ENCODE results near the gene CHRNB4. TPM values are rescaled to one million over a fixed set of nuclear protein-coding genes. Genes with fewer than 3 reads are reported as not detected.

The CHRNB4 gene
- total RNA-seq, 2 donors from 2014 or later = 0.22 to 0.70 TPM

DNA sequence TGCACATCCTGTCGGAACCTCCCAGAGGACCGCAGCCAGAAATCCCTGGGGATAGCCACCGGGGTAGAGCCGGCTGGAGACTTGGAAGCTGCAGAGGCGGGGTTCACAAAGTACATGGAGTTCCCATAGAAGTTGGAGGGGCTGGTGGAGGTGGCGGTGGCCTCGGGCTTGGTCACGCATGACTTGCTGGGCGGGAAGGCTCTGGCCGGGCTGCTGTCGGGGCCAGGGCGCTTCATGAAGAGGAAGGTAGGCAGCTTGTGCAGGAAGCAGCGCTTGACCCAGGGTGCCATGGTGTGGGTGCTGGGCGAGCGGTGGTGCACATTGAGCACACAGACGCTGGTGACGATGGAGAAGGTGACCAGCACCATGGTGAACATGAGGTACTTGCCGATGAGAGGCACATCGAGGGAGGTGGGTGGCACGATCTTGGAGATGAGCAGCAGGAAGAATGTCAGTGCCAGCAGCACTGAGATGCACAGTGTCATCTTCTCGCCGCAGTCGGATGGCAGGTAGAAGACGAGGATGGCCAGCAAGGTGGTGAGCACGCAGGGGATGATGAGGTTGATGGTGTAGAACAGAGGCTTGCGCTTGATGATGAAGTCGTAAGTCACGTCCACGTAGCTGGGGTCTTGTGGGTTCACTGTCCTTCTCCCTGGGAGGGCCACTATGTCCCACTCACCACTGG is 11.8 kb downstream of the CHRNB4 start:
- peaks cover 15% of the 10 kb centered on the region for H3K9me3 Mint-ChIP-seq
- no peak overlapping the region for H3K27ac Mint-ChIP-seq
- TF ChIP-seq, protein P1, sequence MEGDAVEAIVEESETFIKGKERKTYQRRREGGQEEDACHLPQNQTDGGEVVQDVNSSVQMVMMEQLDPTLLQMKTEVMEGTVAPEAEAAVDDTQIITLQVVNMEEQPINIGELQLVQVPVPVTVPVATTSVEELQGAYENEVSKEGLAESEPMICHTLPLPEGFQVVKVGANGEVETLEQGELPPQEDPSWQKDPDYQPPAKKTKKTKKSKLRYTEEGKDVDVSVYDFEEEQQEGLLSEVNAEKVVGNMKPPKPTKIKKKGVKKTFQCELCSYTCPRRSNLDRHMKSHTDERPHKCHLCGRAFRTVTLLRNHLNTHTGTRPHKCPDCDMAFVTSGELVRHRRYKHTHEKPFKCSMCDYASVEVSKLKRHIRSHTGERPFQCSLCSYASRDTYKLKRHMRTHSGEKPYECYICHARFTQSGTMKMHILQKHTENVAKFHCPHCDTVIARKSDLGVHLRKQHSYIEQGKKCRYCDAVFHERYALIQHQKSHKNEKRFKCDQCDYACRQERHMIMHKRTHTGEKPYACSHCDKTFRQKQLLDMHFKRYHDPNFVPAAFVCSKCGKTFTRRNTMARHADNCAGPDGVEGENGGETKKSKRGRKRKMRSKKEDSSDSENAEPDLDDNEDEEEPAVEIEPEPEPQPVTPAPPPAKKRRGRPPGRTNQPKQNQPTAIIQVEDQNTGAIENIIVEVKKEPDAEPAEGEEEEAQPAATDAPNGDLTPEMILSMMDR (conservative IDR thresholded peaks at IDR 0.05) = no peak
- 95 to 98% methylated on average over 24 to 29 of the region's 29 CpGs for WGBS, 2 experiments (ENCODE audit: insufficient coverage in 1 of 2, insufficient read length in 1 of 2)
- no peak overlapping the region for H3K27ac ChIP-seq (ENCODE audit: low read depth, low read length)
- H3K4me1 Mint-ChIP-seq = no peaks in the 10 kb centered on the region
- H3K27me3 Mint-ChIP-seq (ENCODE audit: insufficient read depth) = no peaks in the 10 kb centered on the region
- H3K36me3 Mint-ChIP-seq (ENCODE audit: low read depth) = peaks cover 6% of the 10 kb centered on the region
- H3K4me1 ChIP-seq (ENCODE audit: control insufficient read depth, insufficient read depth, low read length) = no peaks in the 10 kb centered on the region
- H3K27me3 ChIP-seq (ENCODE audit: control insufficient read depth, insufficient read depth, low read length, poor library complexity, severe bottlenecking) = no peaks in the 10 kb centered on the region
- no peak overlapping the region for H3K4me3 ChIP-seq (ENCODE audit: low read length)
- no peaks in the 10 kb centered on the region for H3K36me3 ChIP-seq (ENCODE audit: control insufficient read depth, insufficient read depth, low read length)
- H3K9me3 ChIP-seq (ENCODE audit: control insufficient read depth, low read length) = peaks cover 9% of the 10 kb centered on the region
- H3K4me3 Mint-ChIP-seq = no peak overlapping the region
- DNase-seq = no peak
- H3K9ac ChIP-seq (ENCODE audit: extremely low read depth, low read length, poor library complexity, severe bottlenecking) = no peak overlapping the region

DNA sequence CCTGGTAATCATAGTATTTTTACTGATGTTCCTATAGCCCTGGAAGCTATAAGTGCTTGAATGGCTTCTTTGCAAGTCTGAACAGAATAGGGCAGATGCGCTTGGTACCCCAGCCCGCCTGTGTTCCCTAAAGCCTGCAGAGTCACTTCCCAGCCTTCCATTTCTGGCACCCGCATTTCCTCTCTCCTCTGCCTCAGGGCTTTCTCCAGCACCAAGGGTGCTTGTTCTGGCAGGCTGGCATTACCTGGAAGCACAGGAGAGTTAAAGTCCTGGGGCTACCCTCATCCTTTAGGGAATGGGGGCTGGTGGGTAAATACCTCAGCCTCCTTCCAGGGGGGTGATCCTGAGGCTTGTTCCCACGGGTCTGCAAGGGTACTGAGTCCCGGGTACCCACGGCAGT is 12.8 kb downstream of the CHRNB4 start:
- peaks cover 2% of the 10 kb centered on the region for H3K27me3 ChIP-seq (ENCODE audit: control insufficient read depth, insufficient read depth, low read length, poor library complexity, severe bottlenecking)

DNA sequence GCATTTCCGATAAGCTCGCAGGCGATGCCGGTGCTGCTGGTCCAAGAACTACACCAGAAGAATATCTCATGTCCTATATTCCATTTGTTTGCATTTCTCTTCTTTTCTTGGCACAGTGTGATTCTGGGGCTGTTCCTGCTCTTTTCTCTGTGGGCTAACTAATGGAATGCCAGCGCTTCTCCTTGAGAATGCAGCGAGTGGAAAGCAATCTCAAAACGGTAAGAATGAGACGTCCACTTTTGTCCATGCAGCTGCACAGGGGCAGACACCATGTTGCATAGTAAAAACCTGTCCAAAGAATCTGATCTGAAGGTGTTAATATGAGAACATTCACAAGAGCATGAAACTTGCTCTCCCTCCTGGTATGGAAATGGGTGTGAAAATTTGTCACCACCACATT is 13.7 kb downstream of the CHRNB4 start:
- Mint-ChIP-seq H3K9me3 (no peaks in the 10 kb centered on the region), H3K4me1 (no peaks in the 10 kb centered on the region), H3K4me3 (no peak overlapping the region), H3K36me3 (ENCODE audit: low read depth) (peaks cover 2% of the 10 kb centered on the region), H3K27ac (no peak overlapping the region), H3K27me3 (ENCODE audit: insufficient read depth) (peaks cover 12% of the 10 kb centered on the region)
- H3K9ac ChIP-seq (ENCODE audit: extremely low read depth, low read length, poor library complexity, severe bottlenecking) = no peak overlapping the region
- DNase-seq = no peak
- H3K27ac ChIP-seq (ENCODE audit: low read depth, low read length) = no peak overlapping the region
- TF ChIP-seq, protein P1 (conservative IDR thresholded peaks at IDR 0.05) = no peak
- WGBS, 2 experiments (ENCODE audit: insufficient coverage in 1 of 2, insufficient read length in 1 of 2) = 90 to 97% methylated on average over 8 of the region's 8 CpGs
- H3K27me3 ChIP-seq (ENCODE audit: control insufficient read depth, insufficient read depth, low read length, poor library complexity, severe bottlenecking) = peaks cover 11% of the 10 kb centered on the region
- H3K9me3 ChIP-seq (ENCODE audit: control insufficient read depth, low read length) = no peaks in the 10 kb centered on the region
- H3K36me3 ChIP-seq (ENCODE audit: control insufficient read depth, insufficient read depth, low read length) = no peaks in the 10 kb centered on the region
- no peaks in the 10 kb centered on the region for H3K4me1 ChIP-seq (ENCODE audit: control insufficient read depth, insufficient read depth, low read length)
- H3K4me3 ChIP-seq (ENCODE audit: low read length) = no peak overlapping the region

More for the DNA sequence above, 12.8 kb downstream of the CHRNB4 start:
- H3K36me3 ChIP-seq (ENCODE audit: control insufficient read depth, insufficient read depth, low read length) = no peaks in the 10 kb centered on the region
- no peaks in the 10 kb centered on the region for H3K4me1 ChIP-seq (ENCODE audit: control insufficient read depth, insufficient read depth, low read length)
- WGBS, 2 experiments (ENCODE audit: insufficient coverage in 1 of 2, insufficient read length in 1 of 2) = 79 to 87% methylated on average over 5 to 6 of the region's 6 CpGs
- Mint-ChIP-seq H3K9me3 (peaks cover 6% of the 10 kb centered on the region), H3K27ac (no peak overlapping the region), H3K4me3 (no peak overlapping the region), H3K36me3 (ENCODE audit: low read depth) (peaks cover 6% of the 10 kb centered on the region), H3K4me1 (no peaks in the 10 kb centered on the region), H3K27me3 (ENCODE audit: insufficient read depth) (peaks cover 3% of the 10 kb centered on the region)
- no peak overlapping the region for H3K4me3 ChIP-seq (ENCODE audit: low read length)
- DNase-seq = no peak
- no peak overlapping the region for H3K9ac ChIP-seq (ENCODE audit: extremely low read depth, low read length, poor library complexity, severe bottlenecking)
- TF ChIP-seq, protein P1 (conservative IDR thresholded peaks at IDR 0.05) = no peak
- no peak overlapping the region for H3K27ac ChIP-seq (ENCODE audit: low read depth, low read length)
- peaks cover 5% of the 10 kb centered on the region for H3K9me3 ChIP-seq (ENCODE audit: control insufficient read depth, low read length)

Data from endodermal cell (in vitro differentiated cells).